Embryonic facial prominence (tissue), 1 donor: Measurements from ENCODE around the gene NKG7.

ENCODE experiments used
- DNase-seq: peaks from one replicate; pipeline ENCODE4 v3.0.0-alpha.2; 2016; ENCODE audit errors: extremely low spot score

Gene NKG7

DNA sequence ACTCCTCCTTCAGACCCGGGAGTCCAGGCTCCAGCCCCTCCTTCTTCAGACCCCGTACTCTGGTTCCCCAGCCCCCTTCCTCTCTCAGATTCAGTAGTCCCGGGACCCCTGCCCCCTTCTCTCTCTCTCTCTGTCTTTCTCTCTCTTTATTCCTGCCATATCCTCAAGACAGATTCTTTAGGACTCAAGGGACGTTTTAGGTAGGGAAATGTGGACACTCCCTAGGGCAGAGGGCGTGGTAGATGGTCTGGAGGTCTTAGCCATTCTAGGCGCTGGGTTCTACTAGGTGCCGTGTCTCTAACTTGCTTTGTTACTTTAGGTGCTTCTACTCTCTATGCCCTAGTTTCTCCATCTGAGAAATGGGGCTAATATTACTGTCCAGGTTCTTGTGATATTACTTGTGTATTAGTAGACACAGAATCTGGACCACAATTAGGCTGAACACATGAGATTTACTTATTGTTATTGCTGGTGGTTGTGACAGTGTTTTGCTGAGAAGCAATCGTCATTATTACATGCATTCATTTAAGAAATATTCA, 18.7 kb upstream of the NKG7 start:
- no peak for DNase-seq

DNA sequence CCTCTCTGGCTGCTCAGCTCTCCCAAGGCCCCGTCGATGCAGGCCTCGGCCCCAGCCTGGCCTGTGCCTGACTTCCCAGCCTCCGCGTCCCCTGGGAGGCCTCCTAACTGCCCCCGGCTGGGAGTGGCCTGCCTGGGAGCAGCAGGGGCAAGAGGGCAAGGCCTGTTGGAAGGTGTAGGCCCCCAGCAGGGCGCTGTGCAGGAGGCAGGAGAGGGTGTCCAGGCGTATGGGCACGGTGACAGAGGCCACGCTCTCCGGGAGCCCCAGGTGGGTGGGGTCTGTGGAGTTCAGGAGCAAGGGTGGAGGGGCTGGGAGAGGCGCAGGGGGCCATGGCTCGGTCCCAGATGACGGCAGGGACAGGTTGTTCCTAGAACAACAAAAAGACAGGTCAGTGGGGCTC, 16.7 kb upstream of the NKG7 start:
- no peak for DNase-seq

DNA sequence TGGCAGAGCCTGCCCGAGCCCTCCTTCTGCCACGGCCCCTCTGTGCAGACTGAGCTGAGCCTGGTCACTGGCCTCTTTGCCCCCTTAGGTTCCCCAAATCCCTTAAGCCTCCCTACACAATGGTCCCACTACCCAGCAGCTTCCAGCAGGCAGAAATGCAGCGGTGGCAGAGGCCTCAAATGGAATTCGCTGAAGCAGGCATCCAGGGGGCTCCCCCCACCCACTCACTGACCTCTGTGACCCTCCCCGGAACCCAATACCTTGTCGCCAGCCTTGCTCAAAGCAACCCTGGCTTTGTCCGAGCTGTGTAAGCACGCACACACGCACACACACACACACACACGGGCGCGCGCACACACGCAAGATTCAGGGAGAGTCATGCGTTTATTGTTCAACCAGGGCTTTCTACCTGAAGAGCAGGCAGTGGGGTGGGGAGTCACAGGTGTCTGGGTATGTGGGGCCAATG, 15.5 kb upstream of the NKG7 start, which contains the start of gene LIM2:
Gene LIM2, minus strand, starts transcription at position 51 of the 466 bp plus-strand sequence. CDS start 531 bp downstream, outside the sequence.
- no peak for DNase-seq

DNA sequence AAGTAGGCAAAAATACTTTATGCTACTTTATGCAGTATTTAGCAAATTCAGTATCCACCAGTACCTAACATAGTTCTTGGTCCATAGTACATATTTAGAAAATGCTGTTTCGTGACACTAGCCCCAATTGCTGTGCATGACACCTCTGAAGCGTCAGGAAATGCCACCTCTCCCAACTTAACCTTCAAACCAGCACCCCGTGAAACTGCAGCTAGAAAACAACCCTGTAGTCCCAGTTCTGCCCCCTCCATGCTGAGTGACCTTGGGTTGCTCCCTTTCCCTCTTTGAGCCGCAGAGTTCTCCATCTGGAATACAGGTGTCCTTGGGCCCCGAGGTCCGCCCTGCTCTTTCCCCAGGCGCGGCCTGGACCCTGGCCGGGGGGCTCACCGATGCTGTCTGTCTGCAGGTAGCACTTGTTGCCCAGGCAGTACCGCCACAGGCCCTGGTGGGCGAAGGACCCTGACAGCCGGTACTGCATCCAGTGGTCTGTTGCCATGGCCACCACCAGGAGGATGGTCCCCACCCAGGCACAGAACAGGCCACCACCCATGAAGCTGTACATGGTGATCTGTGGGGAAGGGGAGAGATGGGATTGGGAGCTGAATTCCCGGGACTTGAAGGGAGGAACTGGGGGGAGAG, 14.5 kb upstream of the NKG7 start:
- DNase-seq, result no peak

DNA sequence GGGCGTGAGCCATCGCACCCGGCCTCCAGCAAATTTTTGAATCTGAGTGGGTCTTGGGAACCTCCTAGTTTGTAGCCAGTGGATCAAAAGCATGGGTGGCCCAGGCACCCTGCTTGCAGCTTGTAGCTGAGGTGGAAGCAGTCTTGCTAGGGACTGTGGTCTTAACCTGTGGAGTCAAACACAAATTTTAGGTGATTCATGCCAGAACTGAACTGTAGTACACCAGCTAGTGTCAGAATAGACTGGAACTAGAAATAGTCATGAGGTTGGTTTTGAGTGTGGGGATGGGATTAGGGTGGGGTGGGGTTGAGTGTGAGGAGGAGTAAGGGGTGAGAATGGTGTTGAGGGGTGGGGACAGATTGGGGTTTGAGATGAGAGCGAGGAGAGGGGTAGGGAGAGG, 9.6 kb upstream of the NKG7 start:
- no peak for DNase-seq

DNA sequence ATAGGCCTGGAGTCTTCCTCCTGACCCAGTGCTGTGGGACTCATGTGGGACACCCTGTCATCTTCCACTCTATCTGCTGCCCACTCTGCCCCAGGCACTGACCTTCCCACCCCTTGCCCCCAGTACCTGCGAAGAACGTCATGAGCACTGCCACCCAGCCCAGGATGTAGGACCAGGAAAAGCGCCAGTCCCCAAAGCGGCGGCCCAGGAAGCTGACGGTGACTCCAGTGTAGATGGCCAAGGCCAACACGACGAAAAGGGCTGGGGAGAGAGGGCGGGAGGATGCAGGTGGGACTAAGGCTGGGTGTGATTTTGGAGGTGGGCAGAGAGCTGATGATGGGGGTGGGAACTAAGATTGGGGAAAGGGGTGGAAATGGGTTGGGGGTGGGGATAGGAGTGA, 7.9 kb upstream of the NKG7 start:
- no peak for DNase-seq

DNA sequence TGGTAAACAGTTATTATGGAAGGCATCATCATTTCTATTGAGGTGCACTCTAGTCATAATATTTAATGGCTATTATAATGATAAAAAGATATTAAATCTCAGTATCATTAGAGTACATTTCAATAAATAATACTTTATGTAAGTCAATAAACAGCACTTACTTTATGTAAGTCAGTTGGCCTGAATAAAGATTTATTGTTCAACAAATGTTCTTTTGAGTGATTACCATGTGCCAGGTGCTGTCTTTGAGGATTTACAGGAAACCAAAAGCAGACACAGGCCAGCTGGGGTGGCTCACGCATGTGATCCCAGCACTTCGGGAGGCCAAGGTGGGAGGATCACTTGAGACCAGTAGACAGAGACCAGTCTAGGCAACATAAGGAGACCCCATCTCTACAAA, 5.0 kb upstream of the NKG7 start:
- no peak for DNase-seq

DNA sequence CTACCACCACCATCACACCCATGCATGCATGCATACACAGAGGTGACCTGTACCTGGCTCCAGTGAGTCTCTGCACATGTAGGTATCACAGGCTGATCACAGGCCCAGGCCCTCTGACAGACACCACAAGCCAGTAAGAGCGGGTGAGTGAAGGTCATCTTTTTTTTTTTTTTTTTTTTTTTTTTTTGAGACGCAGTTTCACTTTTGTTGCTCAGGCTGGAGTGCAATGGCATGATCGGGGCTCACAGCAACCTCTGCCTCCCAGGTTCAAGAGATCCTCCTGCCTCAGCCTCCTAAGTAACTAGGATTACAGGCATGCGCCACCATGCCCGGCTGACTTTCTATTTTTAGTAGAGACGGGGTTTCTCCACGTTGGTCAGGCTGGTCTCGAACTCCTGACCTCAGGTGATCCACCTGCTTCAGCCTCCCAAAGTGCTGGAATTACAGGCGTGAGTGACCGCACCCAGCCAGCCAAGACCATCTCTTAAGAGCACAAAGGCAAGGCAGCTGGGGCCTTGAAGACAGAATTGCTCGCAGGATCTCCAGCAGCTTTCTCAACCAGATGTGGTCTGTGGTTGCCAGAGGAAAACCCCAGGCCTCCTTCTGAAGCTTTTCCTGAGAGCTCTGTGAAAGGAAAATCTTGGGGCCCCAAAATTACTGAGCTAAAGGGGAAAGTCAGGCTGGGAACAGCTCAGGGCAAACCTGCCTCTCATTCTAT, 3.2 kb upstream of the NKG7 start:
- DNase-seq, result no peak

DNA sequence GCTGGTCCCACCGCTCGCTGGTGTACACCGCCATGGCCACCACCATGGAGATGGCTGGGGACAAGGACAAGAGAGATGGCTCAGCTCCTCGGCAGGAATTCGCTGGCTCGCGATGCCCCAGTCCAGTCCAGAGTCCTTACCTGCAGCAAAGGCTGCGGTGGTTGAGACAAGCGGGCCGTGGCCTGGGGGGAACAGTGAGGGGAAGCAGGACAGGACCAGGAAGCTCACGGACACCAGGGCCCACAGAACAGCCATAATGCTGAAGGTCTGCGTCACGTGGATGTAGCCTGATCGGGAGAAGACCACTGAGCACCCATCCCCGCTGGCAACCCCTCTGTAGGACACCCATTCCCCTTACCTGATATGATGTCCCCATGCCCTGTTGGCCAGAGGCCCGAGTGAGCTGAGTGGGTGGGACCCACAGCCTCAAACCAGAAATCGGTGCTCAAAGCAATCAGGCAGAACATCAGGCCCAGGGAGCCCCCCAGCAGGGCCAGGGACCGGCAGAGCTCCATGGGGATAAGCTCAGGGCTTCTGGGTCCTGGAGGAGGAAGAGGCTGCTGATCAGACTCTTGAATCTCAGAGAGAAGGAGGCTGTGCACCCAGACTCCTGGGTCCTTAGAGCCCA, 319 bp downstream of the NKG7 start:
- no peak for DNase-seq

DNA sequence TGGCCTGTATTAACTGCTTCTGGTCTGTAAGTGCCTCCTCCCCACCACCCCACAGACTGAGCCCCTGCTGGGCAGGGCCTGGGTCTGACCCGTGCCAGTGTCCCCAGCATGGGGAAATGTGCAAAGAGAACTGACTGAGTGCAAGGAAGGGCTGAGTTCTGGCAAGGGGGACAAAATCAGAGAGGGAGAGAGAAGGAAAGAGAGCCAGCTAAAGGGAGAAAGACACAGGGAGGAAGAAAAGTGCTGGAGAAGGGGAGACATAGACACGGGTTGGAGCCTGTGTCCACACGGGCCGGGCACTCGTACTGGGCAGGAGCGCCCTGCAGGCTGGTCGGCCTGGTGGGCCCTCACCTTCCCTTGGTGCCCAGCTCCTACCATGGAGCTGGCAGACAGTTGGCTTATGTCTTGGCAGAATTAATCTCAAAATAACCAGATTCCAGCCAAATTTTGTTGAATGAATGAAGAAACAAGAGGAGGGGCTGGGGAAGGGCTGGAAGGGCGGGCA, 1.2 kb downstream of the NKG7 start:
- no peak for DNase-seq

DNA sequence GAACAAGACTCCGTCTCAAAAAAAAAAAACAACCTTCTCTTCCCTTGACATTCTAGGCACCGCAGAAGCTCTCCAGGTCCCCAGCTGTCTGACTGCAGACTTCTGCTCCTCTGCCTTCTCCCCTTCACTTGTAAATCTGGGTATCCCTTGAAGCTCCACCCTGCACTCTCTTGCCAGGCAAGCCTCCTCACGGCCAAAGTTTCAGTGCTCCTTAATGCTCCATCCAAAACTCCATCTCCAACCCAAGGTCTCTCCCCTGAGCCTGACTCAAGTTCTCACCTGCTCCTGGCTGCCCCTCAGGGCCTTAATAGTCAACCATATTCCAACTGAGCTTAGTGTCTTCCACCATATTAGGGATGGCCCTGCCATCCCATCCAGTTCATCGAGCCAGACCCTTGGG, 2.2 kb downstream of the NKG7 start:
- DNase-seq, result no peak

DNA sequence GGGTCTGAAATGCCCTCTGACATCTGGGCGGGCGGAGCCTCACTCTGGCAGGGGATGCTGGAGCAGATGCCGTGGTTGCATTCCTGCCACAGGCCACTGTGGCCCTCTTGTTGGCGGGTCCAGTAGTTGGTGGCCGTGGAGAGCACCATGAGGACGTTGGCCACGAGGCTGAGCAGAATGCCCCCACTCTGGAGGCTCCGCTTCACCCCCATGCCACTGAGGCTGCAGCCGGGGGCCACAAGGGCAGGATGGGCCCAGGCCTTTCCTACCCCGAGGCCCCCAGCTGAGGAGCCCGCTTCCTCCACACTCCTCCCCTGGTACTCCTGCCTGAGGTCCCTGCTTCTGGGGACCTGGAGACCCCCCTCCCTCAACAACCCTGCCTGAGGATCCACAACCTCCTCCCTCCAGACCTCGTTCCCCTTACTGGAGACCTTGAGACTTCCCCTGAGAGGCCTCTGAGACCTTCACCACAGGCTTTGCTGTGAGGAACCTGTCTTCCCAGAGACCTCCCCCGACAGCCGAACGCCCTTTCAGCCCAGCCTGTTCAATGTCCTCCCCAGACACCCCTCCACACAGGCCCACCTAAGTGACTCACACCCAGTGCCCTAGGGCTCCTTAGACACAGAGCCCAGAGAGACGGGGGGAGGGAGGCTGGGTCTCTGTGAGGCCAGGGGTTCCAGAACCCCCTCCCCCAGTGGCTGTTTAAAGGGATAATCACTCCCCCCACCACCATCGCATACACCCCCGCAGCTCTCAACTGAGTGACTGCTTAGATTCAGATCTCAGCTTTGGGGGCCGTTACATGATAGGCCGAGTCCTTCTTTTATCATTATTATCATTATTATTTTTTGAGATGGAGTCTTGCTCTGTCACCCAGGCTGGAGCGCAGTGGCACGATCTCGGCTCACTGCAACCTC, 3.8 kb downstream of the NKG7 start, which contains the start of gene CLDND2:
Gene CLDND2, minus strand, starts transcription at position 638 of the 917 bp plus-strand sequence. Its CDS starts 426 bp downstream, at position 212.
- no peak for DNase-seq

DNA sequence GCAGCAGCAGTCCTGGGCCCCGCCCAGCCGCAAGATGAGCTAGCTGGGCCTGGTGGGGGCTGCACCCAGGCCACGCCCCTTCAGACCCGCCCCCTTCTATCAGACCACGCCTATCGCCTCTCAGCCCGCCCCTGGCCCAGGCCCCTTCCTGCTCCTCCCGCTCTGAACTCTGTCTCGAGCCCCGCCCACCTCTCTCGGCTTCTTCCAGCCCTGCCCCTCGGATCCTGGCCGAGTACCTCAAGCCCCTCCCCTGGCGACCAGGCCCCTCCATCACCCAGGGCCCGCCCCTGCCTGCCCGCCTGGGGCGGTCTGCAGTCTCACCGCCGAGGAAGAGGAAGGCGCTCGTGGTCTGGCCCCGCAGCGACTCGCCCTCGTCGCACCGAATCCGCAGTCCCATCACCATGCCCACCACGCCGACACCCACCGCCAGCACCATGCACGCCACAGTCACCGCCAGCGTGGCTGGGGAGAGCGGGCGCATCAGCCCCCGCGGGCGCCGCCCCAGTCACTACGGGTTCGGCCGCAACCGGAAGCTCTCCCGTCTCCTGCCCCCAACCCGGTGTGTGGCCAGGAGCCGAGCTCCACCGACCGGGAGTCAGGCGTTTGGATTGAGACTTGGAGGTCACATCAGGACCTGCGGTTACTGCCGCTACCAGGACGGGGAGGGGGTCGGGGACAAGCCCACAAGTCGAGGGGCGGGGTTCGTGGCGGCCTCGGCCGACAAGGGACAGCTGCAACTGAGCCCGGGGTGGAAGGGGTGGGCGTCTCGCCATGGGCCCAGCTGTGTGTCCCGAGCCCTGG, 4.7 kb downstream of the NKG7 start:
- peak; percentile 97 for DNase-seq

DNA sequence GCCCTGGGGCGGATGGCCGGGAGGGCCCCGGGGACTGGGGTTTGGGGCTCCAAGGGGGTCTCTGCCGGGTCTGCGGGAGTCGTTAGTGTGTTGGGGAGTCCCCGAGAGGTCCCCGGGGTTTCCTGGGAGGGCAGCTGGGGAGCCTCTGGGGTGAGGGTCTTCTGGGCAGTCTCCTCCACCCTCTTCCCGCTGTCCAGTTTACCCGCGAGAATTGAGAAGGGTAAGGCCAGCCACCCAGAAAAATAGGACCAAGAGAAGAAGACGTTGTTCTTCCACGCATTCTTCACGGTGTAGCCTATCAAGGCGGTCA, 5.2 kb downstream of the NKG7 start:
- DNase-seq, result no peak

DNA sequence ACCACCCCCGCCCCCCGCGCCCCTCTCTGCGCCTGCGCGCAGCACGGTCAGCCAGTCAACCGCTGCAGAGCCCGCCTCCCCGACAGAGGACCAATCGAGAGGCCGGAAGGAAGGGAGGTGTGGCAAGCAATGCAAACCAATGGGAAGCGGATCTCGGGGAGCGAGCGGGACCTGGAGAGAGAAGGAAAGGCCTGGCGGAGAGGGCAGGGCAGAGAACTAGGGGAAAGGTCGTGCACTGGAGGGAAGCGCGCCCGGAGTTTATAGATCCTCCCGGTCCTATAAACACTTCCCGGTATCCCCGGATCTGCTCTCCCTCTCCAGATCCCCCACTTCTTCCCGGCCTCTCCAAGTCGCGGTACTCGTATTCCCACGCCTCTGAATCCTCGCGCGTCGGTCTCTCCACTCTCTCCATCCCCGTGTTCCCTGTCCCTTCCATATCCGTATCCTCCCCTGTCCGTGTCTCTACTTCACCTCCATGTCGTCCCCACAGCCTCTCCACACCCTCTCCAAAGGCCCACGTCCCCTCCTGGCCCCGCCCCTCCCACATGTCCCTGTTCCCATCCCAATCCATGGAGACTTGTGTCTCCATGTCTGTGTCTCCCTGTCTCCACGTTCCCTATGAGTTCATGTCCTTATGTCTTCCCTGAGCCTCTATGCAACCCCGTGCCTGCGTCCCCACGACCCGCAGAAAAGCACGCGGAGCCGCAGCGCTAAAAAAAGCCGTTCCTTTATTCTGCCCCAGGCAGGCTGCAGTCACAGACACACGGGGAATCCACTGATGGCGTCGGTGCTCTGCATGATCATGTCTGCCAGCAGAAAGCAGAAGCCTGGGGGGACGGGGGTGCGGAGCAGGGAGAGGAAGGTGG, 5.8 kb downstream of the NKG7 start:
- peak; percentile 95 for DNase-seq

DNA sequence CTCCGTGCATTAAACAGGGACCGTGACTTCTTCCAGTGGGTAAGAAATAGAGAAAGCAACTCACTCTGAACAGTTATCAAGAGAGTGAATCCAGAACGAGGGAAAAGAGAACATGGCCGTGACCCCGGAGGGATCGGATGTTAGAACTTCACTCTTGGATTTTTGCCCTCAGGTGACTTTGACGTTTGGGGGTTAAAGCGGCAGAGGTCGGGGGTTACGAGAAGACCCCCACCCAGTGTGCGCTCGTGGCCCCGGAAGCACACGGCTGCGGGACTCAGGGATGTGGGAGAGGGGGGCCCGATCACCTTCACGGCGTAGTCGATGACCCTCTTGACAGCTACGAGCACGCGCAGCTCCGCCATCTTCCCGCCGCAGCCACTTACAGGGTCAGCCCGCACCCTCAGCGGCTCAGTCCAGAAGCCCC, 6.5 kb downstream of the NKG7 start, which contains the start of gene ETFB:
Gene ETFB, minus strand, starts transcription at position 424 of the 424 bp plus-strand sequence. Its CDS starts 62 bp downstream, at position 362.
- DNase-seq, result no peak

DNA sequence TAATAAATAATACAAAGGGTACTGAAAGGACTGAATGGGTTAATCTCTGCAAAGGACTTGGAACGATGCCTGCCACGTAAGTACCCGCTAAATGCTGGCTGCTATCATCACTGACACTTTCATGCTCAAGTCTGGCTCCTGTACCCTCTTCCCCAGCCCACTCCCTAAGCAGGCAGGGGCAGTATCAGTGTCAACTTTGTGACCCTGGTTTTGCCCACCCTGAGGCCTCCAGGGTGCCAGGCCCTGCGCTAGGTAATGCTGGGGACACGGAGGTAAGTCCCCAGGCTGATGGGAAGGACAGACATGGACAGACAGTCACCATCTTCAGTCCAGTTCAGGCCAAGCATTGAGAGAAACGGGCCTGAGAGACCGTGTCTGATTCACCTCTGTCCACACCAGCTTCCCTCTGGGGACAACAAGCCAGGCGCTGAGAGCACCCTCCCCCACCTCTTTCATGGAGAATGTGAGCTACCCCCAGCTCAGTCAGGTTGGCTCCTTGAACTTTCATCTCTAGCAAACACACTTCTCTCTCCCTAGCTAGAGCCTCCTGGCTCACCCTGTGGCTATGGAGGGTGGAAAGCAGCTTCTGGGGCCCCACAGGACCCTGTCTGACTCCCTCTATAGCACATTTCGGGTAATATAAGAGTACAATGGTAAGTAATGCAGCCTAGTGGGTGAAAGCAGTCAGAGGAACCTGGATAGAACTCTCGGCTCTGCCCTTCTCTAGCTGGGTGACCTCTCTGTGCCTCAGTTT, 7.1 kb downstream of the NKG7 start:
- no peak for DNase-seq

DNA sequence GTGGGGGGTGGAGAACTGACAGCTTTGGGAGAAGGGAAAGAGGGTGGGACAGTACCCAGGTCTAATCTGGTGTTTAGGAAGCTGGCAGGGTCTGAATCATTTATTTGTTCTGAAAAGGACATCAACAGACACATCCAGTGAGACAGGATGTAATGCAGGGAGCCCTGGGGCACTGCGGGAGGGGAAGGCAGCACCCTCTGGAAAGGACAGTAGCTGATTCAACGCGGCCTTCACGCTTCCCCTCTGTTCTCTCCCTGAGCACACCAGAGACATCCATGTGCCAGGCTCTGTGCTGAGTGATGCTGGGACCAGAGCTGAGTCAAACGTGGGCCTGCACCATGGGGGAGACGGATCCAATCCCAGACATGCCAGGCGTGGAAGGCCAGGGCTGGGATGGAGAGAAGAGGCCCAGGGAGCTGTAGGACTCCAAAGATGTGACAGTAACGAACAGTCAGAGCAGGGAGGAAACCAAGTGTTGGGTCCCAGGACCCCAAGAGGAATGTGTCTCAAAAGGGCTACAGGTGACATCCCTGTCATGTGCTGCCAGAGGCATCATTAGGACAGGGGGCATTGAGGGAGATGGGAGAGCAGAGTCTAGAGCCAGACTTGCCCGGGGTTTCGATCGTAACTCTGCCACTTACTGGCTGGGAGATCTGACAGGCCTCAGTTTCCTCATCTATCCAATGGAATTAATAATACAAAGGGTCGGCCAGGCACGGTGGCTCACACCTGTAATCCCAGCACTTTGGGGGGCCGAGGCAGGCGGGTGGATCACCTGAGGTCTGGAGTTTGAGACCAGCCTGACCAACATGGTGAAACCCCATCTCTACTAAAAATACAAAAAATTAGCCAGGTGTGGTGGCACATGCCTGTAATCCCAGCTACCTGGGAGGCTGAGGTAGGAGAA, 8.0 kb downstream of the NKG7 start:
- DNase-seq, result no peak
